ENCODE data around the gene SNAPC4.

Gene SNAPC4

GRCh38 chr9:136392538-136393449 lies 7.2 kb downstream of the SNAPC4 start:
- no peak for DNase-seq (ENCODE audit: low read depth, low spot score)

GRCh38 chr9:136391737-136392537 lies 8.0 kb downstream of the SNAPC4 start:
- DNase-seq (ENCODE audit: low read depth, low spot score), result no peak

- DNase-seq (ENCODE audit: low read depth, low spot score), result no peak
Observed at GRCh38 chr9:136389396-136389795, 10.6 kb downstream of the SNAPC4 start.

GRCh38 chr9:136387217-136387616 lies 12.8 kb downstream of the SNAPC4 start:
- no peak for DNase-seq (ENCODE audit: low read depth, low spot score)

- no peak for DNase-seq (ENCODE audit: low read depth, low spot score)
Observed at GRCh38 chr9:136386018-136386417, 14.0 kb downstream of the SNAPC4 start.

GRCh38 chr9:136385015-136385414 lies 15.0 kb downstream of the SNAPC4 start:
- DNase-seq (ENCODE audit: low read depth, low spot score), result no peak

GRCh38 chr9:136383436-136383835 lies 16.5 kb downstream of the SNAPC4 start:
- DNase-seq (ENCODE audit: low read depth, low spot score), result no peak

- DNase-seq (ENCODE audit: low read depth, low spot score), result no peak
Observed at GRCh38 chr9:136381966-136382513, 17.9 kb downstream of the SNAPC4 start.

- no peak for DNase-seq (ENCODE audit: low read depth, low spot score)
Observed at GRCh38 chr9:136381311-136381710, 18.7 kb downstream of the SNAPC4 start.

- DNase-seq (ENCODE audit: low read depth, low spot score), result no peak
Observed at GRCh38 chr9:136380381-136380780, 19.6 kb downstream of the SNAPC4 start.

GRCh38 chr9:136379891-136380290 lies 20.1 kb downstream of the SNAPC4 start:
- DNase-seq (ENCODE audit: low read depth, low spot score), result no peak

- DNase-seq (ENCODE audit: low read depth, low spot score), result no peak
Observed at GRCh38 chr9:136379401-136379800, 20.6 kb downstream of the SNAPC4 start.

GRCh38 chr9:136379003-136379287 lies 21.0 kb downstream of the SNAPC4 start:
- DNase-seq (ENCODE audit: low read depth, low spot score), result no peak

GRCh38 chr9:136378170-136379002 lies 21.6 kb downstream of the SNAPC4 start:
- no peak for DNase-seq (ENCODE audit: low read depth, low spot score)

- no peak for DNase-seq (ENCODE audit: low read depth, low spot score)
Observed at GRCh38 chr9:136377341-136378169, 22.4 kb downstream of the SNAPC4 start.

- DNase-seq (ENCODE audit: low read depth, low spot score), result no peak
Observed at GRCh38 chr9:136376457-136376856, 23.5 kb downstream of the SNAPC4 start.

GRCh38 chr9:136375096-136375495 lies 24.9 kb downstream of the SNAPC4 start:
- no peak for DNase-seq (ENCODE audit: low read depth, low spot score)

- no peak for DNase-seq (ENCODE audit: low read depth, low spot score)
Observed at GRCh38 chr9:136374183-136374575, 25.8 kb downstream of the SNAPC4 start.

- DNase-seq (ENCODE audit: low read depth, low spot score), result no peak
Observed at GRCh38 chr9:136373300-136374182, 26.4 kb downstream of the SNAPC4 start, which contains the start of gene CARD9. TSS of gene CARD9 (minus strand) at chr9:136373669. CDS start at chr9:136372078, 1,591 bp downstream.

All from astrocyte of the hippocampus (primary cell).